ENCODE results near the gene BATF2.
"Not testable (repeated sequence)": the region's sequence is repeated elsewhere in the genome, so short reads cannot be mapped to it uniquely, and the experiment has no call there.

BATF2 gene

DNA sequence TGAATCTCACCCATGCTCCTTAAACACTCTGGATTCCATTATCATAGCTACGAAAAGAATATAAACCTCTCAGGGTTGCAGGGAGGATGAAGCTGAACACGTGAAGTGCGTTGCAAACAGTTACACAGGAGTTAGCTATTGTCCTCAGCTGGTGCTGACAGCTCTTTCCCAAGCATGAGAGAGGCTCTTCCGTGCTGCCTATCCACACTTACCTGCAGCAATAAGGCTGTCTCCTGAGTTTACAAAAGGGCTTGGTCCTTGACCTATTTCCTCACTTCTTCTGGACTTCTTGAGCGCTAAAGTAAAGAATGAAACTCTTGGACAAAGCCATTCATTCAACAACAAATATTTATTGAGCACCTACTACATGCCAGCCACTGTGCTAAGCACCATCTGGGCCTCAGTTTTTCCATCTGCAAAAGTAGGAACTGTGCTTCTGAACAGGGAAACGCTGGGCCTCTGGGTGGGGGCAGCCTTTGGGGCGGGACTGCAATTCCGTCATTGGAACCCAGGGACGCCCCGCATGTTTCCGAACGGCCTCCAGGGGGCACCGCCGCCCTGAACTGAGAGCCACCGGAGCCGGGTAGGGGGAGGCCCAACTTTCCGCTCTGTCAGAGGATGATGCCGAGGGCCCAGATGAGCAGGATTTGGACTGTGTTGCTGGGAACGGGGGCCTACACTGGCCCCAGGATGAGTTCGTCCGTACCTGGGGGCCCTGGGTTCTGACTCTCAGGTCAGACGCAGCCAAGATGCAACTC is 16.5 kb upstream of the BATF2 start:
- DNase-seq: peak; percentile 80

DNA sequence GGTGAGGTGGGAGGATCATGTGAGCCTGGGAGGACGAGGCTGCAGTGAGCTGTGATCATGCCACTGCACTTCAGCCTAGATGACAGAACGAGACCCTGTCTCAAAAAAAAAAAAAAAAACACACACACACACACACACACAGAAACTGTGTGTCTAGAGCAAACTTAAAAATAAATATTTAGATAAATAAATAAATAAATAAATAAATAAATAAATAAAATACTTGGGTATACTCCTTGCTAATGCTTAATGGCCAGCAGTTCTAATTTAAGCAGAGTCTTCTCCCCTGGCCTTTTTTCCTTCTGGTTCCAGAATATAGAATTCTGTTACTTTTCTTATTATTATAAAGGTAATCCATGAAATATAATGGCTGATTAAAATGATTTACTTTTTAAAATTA is 12.1 kb upstream of the BATF2 start:
- no peak for DNase-seq

DNA sequence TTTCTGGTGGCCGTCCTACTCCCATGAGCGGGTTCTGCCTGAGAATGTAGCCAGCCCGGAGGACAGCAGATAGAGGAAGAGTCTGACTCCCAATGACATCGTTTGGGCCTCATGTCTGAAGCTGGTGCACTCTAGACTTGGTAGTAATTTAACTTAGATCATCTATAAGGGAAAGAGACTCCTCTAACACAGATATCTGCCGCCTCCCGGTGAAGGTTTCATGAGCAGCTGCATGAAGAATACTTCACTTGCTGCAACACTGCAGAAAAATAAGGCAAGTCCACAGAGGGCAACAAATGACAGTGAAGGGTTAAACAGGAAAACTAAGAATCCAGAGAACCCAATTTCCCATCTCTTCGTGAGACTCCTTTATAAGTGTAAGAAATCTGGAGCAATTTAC is 11.2 kb upstream of the BATF2 start:
- DNase-seq: no peak

DNA sequence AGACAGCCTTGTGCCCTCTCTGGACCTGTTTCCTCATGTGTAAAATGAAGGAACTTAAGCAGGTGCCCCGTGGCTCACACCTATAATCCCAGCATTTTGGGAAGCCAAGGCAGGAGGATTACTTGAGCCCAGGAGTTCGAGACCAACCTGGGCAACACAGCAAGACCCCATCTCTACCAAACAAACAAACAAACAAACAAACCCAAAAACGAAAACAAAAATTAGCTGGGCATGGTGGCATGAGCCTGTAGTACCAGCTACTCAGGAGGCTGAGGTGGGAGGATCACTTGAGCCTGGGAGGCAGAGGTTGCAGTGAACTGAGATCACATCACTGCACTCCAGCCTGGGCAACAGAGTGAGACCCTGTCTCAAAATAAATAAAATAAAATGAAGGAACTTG is 7.2 kb upstream of the BATF2 start:
- DNase-seq: not testable (repeated sequence)

DNA sequence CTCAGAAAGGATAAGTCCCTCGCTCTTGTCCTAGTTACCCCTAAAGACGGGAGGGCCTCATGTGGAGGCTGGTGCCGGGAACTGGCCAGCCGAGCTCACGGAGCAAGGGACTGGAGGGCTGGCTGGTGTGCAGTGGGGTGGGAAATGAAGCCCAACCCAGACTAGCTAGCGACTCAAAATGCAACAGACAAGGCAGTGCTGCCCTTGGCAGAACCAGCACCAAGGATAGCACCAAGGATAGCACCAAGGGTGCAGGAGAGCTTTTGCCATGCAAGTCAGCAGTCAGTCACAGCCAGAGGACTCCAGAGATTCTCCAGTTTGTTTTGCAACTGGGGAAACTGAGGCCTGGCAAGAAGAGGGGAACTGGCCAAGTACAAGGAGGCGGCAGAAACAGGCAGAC is 6.5 kb upstream of the BATF2 start:
- no peak for DNase-seq

DNA sequence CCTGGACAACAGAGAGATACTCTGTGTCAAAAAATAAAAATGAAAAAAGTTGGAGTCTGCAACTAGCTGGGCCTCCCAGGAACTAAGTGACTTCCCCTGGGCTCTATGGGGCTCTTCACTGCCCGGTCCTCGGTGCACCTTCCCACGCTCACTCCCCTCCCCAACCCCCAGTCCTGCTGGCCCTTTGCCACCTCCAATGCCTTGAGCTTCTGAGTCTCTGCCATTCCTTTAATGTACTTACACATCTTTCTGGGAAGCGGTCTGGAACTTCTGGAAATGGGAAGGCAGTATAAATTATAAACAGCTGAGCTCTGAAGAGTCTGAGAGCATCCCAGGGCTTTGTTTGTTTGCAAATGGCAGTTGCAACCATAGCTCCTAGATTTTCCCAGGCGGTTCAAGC is 5.9 kb upstream of the BATF2 start:
- no peak for DNase-seq

DNA sequence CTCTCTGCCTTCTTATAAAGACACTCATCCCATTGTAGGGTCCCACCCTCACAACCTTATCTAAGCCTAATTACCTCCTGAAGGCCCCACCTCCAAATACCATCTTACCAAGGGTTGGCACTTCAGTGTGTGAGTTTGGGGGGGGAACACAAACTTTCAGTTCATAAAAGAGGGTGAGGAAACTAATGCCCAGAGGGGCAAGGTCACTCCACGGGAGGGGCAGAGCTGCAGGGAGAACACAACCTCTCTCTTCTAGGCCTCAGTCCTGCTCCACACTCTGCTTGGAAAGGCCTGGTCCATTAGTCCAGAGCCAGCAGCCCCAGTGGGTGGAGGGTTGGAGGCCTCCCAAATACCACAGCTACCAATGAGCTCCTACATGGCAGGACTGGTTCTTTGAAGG is 2.7 kb upstream of the BATF2 start:
- no peak for DNase-seq

DNA sequence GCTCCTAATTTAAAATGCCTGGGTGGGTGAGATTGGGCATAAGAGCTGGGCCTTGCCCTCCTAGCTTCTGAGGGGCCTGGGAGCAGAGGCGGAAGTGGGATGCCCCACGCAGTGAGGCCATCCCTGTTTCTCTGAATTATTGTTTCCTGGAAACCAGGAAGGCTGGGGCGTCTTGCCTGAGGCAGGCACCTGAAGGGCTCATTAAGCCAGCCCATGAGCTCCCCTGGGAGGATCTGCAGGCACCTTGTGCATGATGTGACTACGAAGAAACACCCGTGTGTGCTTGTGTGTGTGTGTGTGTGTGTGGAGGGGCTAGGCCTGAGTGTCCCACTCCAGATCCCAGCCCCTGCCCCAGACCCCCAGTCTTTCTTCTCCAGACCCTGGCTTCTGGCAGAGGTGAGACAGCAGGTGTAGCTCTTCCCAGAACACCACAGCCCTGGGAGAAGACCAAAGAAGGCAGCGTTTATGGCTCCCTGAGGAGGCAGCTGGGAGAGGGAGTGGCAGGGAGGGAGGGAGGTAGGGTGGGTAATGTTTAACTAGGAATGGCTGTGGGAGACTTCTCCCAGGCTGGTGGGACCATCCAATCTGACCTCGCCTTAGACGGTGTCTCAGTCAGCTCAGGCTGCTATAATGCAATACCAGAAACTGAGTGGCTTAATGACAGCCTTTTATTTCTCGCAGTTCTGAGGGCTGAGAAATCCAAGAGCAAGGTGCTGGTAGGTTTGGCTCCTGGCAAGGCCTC is 2.1 kb upstream of the BATF2 start:
- DNase-seq: no peak

DNA sequence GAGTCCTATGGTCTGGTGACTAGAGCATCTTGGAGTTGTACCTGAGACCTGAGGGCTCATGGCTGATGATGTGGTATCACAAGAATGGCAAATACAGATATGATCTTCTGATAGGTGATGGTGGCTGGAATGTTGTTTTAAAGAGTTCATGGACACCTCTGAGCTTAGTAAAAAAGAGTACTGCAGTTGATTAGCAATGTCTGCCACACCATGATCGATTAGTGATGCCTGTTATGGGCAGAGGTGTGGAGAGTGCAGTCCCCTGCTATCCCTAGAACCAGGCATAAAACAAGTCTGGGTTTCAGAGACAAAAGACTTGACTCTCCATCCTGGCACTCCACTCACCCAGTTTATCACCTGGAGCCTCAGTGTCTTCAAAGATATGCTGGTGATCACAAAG is 1.4 kb upstream of the BATF2 start:
- DNase-seq: no peak

DNA sequence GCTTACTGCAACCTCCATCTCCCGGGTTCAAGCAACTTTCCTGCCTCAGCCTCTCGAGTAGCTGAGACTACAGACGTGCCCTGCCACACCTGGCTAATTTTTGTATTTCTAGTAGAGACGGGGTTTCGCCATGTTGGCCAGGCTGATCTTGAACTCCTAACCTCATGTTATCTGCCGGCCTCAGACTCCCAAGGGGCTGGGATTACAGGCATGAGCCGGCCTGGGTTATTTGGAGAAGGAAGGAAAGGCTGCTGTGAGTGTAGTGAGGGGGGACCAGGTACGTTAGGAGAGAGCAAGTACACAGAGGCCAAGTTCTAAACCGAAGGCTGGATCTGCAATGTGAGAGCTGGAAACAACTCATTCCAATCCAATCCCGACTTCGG is 453 bp downstream of the BATF2 start:
- DNase-seq: no peak

DNA sequence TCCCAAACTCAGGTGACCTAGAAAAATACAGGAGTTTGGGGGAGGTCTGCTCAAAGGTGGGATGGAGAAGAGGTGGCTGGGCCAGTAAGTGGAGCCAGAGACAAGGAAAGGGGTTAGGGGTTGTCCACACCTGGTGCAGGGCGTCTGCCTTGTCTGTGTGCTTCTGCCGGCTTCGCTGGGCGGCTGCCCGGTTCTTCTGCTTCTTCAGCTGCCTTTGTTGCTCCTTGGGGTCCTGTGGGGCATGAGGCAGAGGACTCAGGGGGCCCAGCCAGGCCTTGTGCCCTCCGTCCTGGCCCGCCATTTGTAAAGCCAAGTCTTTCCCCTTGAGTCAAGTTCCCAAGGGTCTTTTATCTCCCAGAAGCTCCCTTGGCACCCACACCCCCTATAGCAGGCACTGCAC is 2.5 kb downstream of the BATF2 start:
- no peak for DNase-seq

DNA sequence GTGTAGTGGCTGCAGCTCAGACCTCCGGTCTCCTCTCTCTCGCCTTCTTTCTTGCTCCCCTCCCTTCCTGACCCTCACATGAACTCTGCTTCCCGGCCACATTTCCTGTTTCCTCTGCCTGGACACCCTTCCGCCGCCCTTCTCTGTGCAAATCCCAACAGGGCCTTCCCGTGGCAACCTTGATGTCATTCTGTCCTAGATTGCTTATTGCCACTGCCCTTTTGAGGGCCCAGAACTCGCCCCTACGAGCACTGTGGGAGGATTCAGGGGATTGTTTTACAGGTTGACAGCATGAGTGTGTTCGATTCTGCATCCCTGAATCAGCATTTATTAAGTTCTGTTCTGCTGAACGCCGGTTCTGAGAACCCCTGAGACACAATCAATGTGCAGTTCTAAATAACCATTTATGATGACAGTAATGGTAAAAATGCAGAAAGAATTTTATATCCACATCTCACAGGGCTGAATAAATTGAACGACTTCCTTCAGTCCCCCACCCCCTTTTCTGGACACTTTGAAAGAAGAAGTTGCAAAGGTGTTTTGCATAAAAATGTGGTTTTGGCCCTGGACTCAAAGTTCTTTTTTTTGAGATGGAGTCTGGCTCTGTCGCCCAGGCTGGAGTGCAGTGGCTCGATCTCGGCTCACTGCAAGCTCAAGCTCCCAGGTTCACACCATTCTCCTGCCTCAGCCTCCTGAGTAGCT is 6.4 kb downstream of the BATF2 start:
- no peak for DNase-seq

DNA sequence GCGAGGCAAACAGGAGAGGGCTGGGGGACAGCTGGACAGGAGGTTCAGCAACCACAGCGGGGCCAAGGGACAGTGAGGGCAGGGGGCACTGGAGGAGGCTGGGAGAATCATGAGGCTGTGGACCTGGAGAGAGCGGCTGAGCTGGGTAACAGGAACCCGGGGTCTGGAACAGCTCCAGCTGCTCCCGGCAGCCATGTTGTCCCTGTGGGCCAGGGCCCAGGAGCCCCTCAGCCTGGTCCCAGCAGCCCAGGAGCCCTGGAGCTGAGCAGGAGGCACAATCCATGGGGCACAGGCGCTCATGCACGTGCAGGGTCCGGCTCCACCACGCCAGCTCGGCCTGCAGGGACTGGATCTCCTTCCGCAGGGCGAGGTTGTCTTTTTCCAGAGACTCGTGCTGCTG is 7.4 kb downstream of the BATF2 start:
- no peak for DNase-seq

DNA sequence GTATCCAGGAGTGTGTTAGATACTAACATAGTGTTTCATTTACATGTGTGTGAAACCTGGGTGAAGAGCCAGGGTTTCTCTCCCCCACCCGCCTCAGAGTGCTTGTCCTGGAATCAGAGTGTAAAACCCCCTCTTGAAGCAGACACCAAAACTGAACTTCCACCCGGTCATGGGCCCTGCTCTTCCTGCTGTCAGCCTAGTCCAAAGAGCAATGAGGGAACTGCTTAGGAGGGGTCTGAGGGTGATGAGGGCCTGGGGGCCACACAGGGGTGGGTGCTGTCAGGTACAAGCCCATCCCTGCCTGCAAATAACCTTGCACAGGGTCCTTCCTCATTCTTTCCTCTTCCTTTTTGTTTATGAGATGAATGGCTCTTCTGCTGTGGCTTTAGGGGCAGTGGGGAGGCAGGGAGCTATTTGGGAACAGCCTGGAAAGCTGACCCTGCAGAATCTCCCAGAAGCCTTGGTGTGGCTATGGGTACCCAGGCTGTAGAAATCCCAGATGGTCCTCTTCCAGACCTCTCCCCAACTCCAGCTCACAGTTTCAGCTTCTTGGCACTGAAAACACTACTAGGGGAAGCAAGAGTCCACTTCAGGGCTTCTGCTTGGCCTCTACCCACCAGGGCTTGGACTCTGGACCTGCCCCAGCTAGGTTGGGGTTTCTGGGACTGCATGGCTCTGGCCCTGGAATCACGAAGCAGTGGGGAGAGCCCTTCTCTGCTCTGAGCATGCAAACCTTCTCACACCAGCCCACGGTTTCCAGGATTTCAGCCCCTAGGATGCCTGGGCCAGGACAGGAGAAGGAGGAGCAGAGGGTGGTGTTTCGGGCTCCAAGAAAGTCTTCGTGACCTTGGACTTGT is 8.5 kb downstream of the BATF2 start:
- no peak for DNase-seq

DNA sequence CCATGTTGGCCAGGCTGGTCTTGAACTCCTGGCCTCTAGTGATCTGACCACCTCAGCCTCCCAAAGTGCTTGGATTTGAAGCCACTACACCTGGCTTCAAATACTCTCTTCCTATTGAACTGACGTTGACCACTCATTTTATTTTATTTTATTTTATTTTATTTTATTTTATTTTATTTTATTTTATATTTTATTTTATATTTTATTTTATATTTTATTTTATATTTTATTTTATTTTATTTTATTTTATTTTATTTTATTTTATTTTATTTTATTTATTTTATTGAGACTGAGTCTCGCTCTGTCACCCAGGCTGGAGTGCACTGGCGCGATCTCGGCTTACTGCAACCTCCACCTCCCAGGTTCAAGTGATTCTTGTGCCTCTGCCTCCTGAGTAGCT is 13.4 kb downstream of the BATF2 start:
- DNase-seq: not testable (repeated sequence)

DNA sequence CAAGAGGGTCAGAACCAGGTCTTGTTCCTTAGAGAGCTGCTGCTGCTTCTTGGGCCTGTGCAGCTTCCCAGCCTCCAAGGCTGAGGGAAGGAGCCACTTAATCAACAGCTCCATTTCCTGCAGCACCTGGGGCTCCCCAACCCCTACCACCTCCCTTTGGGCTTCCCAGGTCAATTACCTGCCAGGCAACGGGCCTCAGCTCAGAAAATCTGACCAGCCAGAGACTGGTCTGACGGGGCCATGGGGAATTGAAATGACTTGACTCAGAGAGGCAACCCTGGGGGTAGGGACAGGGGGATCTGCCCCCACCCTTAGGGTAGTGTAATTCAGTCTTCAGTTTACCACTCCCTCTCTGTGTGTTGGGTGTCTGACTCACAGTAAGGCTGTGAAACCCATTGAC is 20.1 kb downstream of the BATF2 start:
- DNase-seq: no peak

DNA sequence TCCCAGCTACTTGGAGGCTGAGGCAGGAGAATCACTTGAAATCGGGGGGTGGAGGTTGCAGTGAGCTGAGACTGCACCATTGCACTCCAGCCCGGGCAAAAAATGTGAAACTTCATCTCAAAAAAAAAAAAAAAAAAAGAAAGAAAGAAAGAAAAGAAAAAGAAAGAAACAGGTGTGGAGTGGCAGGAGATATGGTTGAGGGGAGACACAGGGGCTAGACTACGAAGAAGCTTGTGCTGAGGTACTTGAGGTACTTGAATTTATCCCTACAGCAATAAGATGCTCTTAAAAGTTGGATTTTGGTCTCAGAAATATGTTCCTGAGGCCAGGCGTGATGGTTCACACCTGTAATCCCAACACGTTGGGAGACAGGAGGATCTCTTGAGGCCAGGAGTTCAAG is 22.6 kb downstream of the BATF2 start:
- DNase-seq: no peak

DNA sequence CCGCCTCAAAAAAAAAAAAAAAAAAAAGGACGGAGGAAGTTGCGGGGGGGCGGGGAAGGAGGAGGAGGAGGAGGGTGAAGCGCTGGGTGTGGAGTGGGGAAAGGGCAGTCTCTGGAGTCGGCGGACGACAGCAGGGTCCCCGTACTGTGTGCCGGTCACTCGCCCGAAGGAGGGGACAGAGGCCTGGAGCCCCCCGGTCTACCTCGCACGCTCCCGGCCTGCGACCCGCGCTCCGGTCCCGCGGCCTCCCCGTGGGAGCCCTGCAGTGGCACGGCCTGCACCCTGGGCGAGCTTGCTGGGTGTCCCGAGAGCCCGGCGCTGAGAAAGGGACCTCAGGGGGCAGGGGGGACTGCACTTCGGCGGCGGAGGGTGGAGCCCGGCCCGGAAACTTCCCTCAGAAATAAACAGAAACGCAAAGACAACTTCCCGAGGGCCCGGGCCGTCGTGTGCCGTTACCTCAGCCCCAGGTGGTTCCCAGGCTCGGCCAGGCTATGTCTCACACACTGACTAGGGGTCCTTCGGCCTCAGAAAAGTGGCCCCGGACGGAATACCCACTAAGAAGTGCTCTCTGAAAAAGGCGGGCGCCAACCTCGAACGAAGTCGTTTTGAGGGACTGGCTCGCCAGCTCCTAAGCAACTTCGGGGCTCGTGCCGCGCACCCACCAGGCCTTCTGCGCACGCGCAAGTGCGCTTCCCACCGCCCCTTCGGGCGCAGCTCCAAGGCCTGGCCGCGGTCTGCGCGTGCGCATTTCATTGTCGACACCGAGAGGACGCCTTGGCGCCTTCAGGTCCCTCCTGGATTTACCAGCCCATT is 25.1 kb downstream of the BATF2 start, which contains the start of gene MAJIN:
Gene MAJIN (minus strand): TSS at position 688 of the 813 bp plus-strand sequence. CDS start 12,703 bp downstream, outside the sequence.
- DNase-seq: no peak

DNA sequence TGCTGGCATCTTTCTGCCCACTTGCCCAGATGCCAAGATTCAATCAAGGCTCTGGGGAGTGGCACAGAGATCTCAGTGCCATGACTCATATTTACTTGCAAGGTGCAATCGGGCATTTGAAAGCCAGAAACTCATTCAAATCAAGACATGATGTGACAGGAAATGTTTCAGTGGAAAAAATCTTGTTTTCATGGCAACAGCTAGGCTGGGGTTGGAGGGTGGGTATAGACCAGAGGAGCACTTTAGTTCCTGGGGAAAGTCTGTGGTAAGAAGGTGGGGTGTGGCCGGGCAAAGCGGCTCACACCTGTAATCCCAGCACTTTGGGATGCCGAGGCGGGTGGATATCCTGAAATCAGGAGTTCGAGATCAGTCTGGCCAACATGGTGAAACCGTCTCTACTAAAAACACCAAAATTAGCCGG is 26.0 kb downstream of the BATF2 start:
- DNase-seq: no peak

DNA sequence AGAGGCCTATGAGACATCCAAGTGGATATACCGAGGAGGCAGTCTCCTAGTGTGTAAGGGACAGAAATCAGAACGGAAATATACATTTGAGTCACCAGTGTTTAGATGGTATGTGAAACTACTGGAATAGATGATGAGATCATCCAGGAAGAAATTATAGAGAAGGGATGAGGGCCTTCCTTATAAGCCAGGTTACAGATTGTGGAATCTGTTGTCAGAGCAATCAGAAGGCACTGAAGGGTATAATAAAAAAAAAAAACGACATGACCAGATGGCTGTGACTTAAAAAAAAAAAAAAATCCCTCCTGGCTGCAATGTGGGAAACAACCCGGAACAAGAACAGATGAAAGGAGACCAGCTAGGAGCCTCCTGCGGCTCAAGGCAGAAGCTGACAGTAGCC is 27.6 kb downstream of the BATF2 start:
- DNase-seq: peak; percentile 70

DNA sequence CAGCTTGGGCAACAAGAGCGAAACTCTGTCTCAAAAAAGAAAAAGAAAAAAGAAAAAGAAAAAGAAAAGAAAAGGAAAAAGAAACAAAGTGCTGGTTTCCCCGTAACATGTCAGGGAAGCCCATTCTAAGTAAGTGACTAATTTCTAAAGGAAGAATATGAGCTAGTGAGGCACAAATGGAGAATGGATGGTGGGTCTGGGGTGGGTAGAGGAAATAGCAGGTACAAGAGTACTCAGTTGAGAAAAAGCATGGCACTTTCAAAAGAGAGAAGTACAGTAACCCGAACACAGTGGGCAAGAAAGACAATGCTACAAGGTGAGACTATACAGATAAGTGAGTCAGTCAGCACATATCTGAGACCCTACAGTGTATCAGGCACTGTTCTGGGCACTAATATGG is 29.4 kb downstream of the BATF2 start:
- no peak for DNase-seq

DNA sequence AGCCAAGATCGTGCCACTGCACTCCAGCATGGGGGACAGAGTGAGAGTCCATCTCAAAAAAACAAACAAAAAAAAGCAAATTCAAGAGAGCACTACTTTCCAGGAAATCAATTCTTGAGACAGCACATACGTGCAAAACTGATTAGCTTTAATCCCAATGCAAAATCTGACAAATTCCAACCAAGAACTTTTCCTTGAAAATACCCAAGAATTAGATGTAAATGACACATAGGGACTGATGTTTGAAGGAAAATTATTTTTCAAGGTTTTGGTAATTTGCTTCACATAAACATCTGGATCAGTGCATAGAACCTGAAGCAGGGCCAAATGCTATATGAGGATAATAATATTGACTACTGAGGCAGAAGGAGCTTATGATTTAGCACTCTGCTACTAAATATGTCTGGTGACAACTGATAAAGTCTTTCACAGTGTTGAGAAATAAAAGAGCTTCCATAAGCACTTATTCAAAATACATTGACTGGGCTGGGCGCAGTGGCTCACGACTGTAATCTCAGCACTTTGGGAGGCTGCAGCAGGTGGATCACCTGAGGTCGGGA is 33.6 kb downstream of the BATF2 start:
- no peak for DNase-seq

Data from NCI-H1694 treated with DMSO at 0.1 percent for 48 hours (cell line).